Measurements from ENCODE around the gene TBX3.

Gene TBX3

DNA sequence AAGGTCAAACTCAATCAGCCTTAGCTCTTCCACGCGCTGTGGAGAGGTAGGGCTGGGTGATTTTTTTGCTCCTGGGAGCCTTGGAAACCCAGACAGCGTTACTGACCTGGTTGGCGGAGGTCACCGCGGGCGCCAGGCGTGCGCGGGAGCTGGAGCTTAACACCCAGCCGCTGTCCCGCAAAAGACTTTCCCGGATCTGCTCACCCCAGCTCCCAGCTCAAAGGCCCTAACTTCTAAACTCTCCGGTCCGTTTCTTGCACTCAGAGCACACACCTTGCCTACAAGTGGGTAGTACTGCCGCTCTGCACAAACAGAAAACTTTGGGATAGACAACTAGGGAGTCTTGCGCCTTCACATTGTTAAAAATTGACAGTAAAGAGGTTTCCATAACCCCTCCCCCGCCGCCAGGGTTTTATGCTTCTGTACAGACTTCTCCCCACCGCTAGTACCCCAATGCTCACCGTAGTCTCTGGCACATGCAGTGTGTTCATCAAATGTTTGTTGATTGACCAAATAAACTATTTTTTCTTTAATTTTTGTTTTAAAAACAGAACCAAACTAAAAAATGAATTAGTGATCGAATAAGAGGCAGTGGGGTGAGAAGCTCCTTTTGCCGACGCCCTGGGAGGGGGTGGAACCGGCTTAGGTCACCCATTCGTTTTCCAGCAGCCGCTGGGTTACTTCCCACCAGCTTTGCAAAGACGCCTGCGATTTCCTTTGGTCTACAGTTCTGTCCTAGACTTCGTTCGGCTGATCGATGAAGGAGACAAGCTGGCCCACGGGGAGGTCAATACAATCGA, 12.7 kb upstream of the TBX3 start:
- DNase-seq = no peak

DNA sequence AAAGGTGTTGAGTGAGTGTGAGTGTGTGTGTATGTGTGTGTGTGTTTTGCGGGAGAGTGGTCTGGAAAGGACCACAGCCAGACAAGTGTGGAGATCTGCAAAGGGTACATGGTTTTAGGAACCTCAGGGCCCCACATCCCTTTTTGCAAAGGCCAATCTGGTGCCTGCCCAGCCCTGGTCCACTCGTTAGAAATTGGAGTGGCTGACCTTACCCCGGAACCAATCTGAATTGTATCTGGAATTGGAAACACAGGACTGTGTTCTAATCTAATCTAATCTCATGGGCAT, 11.3 kb upstream of the TBX3 start:
- DNase-seq = no peak

DNA sequence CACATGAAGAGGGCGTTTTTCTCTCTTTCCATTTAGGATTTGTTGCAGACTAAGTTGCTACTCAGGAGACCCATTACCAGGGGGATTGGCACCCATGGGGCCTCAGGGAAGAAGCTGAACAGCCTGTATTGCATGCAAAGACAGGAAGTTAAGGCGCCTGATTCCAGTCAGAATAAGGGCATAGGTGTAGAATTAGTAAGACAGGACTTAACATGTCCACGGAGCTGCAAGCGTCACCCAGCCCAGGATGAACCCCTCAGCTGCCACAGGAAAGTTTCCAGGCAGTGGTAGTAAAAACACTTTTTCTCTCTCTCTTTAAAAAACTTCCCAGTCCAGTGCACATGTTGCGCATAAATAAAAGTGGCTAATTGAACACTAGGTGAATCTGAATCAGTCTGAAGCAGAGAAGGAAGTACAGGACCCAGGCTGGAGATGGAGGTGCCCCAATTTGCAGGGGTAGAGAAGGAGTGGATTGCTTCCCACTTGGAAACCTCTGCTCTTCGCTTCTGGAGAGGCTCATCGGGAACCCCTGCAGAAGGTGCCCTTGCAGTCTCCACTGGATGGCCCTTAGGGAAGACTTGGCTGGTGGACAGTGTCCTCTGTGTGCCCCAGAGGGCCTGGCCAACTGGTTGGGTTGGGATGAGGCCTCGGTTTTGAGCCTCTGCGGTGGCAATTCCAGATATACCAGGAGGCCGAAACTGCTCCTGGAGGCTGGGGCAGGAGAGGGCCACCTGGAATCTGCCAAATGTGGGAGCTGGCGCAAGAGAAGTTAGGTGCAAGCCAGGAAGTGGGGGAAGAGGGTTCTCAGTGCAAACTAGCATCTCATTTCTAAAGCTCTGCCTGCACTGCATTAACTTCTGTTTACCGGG, 10.7 kb upstream of the TBX3 start:
- DNase-seq = no peak

DNA sequence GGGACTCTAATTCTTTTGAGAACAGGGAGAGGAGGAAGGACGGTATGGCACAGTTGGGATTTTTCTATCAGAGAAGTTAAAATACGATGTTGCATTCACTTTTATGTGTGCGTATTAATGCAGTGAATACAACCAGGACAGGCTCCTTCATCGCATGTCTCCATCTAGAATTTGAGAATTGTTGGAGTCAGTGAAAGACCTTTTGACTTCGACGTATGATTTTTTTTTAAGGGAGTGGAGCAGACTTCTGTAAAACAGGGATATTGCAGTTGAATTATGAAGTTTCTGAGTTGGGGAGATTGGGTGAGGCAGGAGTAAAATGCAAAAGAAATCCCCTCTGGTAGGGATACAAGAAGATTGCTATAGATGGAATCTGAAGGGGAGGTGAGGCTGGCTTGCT, 9.6 kb upstream of the TBX3 start:
- no peak for DNase-seq

DNA sequence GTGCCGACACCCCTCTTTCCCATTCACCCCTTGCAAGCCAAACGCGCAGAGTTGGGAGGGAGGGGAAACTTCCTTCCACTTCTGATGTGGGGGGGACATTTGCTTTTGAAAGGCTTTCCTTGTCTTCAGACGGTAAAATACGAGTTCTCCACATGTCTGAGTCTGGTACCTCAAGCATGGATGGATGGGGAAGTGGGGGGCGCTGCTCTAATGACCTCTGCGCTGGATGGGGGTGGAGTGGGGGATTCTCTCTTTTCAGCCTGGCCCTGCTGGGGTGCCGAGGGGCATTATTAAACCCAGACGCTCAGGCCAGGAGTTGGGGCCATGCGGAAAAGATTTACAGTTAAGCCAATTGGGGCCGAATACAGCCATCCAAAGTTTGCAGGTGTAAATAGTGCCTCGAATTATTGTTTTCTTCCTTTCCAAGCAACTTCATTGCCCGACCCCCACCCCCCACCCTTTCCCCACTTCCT, 9.1 kb upstream of the TBX3 start:
- no peak for DNase-seq

GRCh38 chr12:114692186-114693058, 8.4 kb upstream of the TBX3 start:
- no peak for DNase-seq

GRCh38 chr12:114691763-114692185, 7.8 kb upstream of the TBX3 start:
- DNase-seq = no peak

- no peak for DNase-seq
These were observed 7.2 kb upstream of the TBX3 start for GRCh38 chr12:114691196-114691595.

DNA sequence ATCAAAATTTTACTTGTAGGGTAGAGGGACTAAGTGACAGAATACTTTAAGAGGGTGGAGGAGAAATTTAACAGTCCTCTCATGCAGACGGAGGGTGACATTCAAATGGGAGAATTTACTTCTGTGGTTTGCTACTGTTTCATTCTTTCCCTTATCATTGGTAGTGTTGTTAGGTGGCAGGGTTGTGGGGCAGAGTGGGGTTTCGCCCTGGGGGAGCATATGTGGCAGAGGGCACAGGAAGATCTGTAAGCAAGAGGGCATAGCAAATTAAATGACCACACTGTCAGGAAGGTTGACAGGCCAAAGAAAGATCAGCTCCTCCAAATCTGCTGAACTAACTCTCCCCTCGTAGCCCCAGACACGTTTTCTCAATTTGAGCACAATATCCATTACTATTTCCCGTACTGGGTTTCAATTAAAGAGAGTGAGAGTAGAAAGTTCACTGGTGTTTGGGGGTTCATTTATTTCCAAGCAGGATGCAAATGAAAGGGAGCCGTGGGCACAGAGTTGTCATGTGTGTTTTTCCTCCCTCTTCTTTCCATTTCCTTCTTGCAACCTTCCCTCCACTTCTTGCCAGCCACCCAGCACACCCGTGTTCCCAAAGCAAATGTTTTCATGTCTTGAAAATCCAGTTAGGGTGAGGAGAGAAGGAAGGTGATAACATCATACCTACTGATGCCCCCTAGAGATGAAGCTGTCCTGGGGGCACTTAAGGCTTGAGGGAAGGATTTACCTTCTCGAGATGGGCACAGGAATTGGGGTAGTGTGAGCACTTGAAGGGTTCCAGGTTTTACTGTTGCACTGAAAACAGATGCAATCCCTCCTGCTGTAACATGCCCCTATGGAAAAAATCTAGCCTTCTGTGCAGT, 6.5 kb upstream of the TBX3 start:
- no peak for DNase-seq

- DNase-seq = no peak
These were observed 5.4 kb upstream of the TBX3 start for GRCh38 chr12:114689075-114689994.

- DNase-seq = no peak
These were observed 4.4 kb upstream of the TBX3 start for GRCh38 chr12:114688256-114688845.

DNA sequence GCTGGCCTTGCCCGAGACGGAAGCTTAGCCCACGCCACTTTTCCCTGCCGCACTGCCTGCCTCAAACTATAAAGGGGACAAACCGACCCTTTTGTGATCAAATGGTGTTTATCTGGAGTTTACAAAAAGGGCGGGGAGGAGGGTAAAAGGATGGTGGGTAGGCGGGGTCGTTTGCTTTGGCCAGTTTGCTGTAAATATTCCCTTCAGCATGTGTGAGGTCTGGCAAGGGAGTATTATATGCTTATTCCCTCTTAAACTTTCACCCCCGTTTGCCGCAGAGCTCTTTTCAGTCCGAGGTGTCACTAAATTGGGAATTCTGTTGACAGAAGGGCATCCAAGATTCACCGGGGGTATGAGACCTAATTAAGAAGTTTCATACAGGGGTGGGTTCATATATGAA, 3.8 kb upstream of the TBX3 start:
- DNase-seq = no peak

DNA sequence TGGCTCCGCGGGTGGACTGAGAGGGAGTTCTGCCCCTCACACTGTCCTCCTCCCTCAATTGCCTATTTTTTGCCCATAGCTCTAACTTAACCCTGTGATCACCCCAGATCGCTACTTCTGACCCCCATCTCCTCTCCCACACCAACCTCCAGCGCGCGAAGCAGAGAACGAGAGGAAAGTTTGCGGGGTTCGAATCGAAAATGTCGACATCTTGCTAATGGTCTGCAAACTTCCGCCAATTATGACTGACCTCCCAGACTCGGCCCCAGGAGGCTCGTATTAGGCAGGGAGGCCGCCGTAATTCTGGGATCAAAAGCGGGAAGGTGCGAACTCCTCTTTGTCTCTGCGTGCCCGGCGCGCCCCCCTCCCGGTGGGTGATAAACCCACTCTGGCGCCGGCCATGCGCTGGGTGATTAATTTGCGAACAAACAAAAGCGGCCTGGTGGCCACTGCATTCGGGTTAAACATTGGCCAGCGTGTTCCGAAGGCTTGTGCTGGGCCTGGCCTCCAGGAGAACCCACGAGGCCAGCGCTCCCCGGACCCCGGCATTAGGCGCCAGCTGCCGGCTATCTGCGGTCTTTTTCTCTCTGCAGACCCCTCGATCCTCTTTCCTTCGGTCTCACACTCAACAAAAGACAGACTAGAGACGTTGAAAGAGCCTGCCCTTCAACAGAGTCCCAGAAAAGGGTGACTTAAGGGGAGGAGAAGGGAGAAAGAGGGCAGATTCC, 3.0 kb upstream of the TBX3 start:
- DNase-seq = no peak

- no peak for DNase-seq
These were observed 2.4 kb upstream of the TBX3 start for GRCh38 chr12:114686426-114686772.

DNA sequence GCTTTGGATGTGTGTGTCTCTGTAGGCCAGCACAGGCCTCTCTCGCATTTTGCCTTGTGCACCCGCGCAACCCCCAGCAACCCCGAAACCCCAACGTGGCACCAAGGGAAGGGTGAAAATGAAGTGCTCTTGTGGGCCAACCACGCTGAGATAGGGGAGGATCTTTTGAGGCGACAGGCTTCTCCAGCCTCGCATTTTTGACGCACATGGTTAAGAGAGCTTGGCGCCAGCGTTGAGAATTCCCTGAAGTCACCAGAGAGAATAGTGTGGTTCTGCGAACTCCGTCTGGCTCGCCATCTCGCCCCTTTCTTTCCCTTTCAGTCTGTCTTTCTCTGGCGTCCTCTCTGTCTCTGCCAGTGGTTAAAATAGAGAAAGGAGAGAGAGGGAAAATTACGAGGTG, 1.9 kb upstream of the TBX3 start:
- no peak for DNase-seq

GRCh38 chr12:114685320-114685781, 1.4 kb upstream of the TBX3 start:
- no peak for DNase-seq

DNA sequence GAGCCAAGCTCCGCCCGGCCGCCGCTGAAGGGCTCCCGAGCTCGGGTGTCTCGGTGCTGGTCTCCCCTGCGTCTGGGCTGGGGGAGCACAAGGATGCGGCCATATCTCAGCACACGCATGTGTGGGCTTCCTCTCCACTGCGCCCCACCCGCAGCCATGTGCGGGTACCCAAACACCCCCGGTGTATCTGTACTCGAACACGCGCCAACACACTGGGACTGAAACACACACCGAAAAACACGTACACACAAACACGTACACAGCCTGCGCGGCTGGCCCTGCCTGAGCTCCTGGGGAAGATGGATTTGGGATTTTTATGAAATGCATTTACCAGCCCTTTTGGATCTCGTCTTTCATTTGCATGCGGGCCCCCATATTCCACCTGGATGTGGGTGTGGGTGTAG, 897 bp upstream of the TBX3 start:
- no peak for DNase-seq

DNA sequence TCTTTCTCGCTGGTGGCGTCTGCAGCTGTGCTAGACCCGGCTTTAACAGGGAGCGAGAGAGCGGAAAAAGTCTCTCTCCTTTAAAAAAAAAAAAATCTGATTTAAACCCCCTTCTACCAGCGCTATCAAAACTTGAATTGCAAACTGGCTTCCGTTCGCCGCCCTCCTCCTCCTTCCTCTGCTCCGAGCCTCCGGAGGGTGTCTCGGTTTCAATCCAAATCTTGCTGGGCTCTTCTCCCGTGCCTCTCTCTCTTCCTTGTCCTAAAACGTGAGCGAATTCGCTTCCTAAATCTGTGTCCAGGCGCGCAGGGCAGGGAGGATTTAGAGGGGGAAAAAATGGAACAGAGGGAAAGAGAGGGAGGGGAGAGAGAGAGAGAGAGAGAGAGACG, 272 bp downstream of the TBX3 start:
- no peak for DNase-seq

GRCh38 chr12:114682785-114683708, 928 bp downstream of the TBX3 start:
- DNase-seq = no peak
